ENCODE data around the gene CRIM1.
"Not testable (repeated sequence)": the region's sequence is repeated elsewhere in the genome, so short reads cannot be mapped to it uniquely, and the experiment has no call there.

CRIM1 gene

DNA sequence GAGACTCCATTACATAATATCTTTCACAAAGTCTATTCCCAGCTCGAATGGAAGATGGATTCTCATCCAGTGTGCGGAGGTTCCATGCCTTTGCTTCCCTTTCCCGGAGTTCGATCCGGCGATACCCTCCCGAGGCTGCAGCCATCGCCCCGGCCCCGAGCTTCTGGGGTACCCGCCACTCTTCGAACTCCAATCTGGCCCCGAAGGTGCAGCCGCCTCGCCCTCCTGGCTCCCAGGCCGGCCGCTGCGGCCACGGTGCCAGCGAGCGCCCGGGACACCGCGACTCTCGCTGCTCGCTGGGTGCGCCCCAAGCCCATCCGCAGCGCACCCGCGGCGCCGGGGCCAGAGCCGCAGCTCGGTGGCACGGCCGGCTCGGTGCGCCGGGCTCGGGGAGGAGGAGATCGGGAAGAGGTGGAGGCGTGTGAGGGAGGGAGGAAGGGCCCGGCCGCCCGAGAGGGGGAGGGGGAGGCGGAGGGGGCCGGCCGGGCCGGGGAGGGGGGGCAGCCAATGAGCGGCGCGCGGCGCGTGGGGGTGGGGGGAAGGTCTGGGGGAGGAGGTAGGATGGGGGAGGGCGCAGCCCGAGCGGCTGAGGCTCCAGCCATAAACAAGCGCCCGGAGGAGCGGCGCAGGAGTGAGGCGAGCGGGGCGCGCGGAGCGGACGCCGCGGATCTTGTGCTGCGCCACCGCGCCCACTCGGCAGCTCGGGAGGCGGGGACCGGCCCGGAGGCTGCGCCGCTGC is at the start of gene CRIM1:
Gene CRIM1, plus strand, starts transcription at position 628 of the 739 bp plus-strand sequence. CDS start 515 bp downstream, outside the sequence.
- peak; percentile 72 for DNase-seq

- no peak for DNase-seq
Measured at GRCh38 chr2:36307441-36307840, 48.1 kb upstream of the CRIM1 start.

DNA sequence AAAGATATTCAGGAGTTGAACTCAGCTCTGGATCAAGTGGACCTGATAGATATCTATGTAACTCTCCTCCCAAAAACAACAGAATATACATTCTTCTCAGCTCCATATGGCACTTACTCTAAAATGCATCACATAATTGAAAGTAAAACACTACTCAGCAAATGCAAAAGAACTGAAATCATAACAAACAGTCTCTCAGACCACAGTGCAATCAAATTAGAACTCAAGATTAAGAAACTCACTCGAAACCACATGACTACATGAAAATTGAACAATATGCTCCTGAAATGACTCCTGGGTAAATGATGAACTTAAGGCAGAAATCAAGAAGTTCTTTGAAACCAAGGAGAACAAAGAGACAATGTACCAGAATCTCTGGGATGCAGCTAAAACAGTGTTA is 45.1 kb upstream of the CRIM1 start:
- DNase-seq = not testable (repeated sequence)

DNA sequence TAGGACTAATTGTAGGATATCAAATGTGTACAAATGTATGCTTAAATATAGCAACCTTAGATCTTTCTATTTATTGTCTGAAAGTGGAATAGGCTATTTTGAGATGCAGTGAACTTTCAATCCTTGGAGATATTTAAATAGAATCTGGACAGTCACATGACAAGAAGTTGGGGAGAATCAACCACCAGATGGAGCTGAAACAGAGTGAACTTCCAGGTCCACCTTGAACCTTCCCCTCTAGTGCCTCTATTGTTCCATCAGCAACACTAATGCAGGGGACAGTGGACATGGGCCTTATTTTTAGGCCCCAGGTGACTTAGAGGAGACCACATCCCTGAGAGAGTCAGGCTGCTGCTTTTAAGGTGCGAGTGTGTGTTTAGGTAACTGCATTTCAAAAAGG is 37.0 kb upstream of the CRIM1 start:
- DNase-seq = no peak

- DNase-seq = no peak
Measured at GRCh38 chr2:36322108-36322507, 33.5 kb upstream of the CRIM1 start.

GRCh38 chr2:36326286-36326685 is 29.3 kb upstream of the CRIM1 start:
- DNase-seq = no peak

GRCh38 chr2:36329251-36329650 is 26.3 kb upstream of the CRIM1 start:
- DNase-seq = no peak

GRCh38 chr2:36329746-36330472 is 25.7 kb upstream of the CRIM1 start:
- peak; percentile 70 for DNase-seq

GRCh38 chr2:36330473-36331395 is 24.8 kb upstream of the CRIM1 start:
- peak; percentile 64 for DNase-seq

DNA sequence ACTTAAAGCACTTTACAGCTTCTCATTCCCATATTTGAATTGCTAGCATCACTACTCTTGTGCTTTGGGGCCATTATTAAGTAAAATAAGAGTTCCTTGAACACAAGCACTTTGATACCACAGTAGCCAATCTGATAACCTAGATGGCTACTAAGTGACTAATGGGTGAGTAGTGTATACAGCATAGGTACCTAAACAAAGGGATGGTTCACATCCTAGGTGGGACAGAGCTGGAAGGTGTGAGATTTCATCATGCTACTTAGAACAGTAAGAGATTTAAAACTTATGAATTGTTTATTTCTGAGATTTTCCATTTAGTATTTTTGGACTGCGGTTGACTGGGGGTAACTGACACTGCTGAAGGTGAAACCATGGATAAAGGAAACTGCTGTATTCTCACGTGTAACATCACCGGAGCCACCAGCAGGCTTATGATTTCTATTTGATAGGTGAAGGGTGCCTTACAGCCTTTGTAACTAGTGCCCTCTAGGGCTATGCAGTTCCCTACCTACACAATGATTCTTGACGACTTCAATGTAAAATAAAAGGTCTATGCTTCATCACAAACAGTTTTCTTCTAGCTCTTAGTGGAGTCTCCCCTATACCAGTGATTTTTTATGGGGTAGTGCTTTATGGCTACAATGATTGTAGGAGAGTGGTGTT is 22.1 kb upstream of the CRIM1 start:
- no peak for DNase-seq

DNA sequence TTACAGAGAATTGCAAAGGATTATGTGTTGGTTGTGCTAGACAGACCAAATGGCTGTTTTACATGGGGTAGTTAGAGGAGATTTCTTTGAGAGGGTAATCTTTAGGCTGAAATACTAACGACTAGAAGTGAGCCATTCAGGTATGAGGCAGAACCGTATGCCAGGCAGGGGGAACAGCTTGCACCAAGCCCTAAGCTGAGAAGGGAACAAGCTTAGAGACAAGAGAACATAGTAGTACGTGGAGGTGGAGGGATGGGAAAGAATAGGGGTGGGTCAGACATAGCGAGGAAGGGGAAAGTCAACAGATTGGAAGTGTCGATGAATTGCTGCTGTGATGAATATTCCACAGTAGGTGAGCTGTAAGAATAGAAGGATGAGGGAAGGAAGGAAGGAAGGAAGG is 20.0 kb upstream of the CRIM1 start:
- no peak for DNase-seq

- no peak for DNase-seq
Measured at GRCh38 chr2:36336321-36336720, 19.3 kb upstream of the CRIM1 start.

DNA sequence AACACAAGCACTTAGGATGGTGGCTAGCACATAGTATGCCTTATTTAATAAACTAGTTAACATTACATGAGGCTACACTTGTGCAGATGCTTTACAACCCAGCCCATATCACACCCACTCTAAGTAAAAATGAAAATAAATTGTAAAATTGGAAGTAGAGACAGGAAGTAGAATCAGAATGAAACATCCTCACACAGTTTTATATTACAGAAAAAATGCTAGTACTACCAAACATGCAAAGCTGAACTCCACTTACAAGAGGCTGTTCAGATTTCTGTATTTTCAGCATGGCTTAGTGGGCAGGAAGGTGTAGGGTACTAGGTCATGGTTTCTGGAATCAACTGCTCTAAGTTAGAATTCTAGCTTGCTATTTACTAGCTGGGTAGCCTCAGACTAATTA is 18.2 kb upstream of the CRIM1 start:
- DNase-seq = no peak

GRCh38 chr2:36338124-36338826 is 17.3 kb upstream of the CRIM1 start:
- no peak for DNase-seq

DNA sequence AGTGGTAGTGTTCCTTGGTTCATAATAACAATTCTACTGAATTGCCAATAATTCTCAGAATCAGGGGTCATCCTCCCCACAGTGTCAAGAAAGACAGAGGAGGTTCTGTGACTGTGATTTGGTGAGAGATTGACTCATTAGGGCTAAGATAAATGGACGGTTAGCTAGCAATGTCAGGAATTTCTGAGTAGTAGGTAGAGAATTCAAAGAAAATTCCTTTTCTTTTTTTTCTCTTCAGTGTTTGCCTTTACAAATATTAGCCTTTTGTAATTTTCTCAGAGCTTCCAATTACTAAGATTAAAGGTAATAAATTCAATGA is 16.8 kb upstream of the CRIM1 start:
- DNase-seq = no peak

- DNase-seq = peak; percentile 80
Measured at GRCh38 chr2:36339607-36340218, 15.9 kb upstream of the CRIM1 start.

DNA sequence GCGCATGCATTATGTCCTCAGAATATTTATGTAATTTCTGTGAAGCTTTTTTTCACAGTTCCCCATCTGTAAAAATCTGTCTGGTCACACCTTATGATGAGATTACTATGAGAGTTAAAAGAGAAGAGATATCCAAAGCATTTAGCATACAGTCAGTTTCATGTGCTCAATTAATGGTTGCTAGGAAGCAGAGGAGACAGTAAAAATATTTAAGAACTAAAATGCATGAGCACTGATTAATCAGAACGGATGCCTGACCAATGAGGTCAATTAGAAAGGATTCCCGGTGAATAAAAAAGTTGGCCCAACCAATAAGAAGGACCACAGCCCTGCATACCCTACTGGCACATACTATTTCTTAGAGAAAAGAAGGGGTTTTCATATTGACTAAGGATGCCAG is 12.0 kb upstream of the CRIM1 start:
- no peak for DNase-seq

- no peak for DNase-seq
Measured at GRCh38 chr2:36348721-36349120, 6.9 kb upstream of the CRIM1 start.

DNA sequence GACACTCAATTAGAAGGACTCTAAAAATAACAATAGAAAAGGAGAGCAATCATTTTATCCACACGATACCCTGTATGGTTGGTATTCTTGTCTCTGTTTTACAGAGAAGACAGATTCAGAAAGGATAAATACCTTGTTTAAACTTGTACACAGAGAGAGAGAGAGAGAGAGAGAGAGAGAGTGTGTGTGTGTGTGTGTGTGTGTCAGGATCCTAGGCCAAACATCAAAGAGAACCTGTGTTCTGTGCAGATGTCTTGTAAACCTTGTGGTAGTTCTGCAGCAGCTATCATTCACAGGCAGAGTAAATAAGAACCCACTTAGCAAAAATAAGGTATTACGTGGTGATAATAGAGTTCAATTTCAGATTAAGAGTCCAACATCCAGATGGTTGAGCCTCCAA is 4.3 kb upstream of the CRIM1 start:
- DNase-seq = no peak

DNA sequence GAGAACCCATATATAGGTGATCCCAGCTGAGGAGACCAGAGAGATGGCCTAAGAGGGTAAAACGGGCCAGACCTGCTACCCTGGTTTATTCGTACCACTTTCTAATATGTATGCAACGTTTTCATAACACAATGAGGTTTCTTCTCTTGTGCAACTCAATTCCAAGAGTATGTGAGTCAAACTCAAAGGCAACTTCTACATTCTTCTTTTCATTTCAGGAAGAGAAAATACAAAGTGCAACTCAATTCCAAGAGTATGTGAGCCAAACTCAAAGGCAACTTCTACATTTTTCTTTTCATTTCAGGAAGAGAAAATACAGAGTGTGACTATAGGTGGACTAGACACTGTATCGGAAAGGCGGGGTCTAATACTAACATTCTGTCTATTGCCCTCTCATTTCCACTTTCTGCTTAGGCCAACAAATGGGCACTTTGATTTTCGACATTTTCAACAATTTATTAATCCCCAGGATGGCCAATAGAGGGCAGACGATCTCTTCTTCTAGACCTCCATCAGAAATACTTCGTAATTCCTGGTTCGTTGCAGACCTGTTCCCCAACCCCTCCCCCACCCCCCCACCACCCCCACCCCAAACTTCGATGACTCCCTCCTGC is 3.7 kb upstream of the CRIM1 start:
- peak; percentile 34 for DNase-seq

DNA sequence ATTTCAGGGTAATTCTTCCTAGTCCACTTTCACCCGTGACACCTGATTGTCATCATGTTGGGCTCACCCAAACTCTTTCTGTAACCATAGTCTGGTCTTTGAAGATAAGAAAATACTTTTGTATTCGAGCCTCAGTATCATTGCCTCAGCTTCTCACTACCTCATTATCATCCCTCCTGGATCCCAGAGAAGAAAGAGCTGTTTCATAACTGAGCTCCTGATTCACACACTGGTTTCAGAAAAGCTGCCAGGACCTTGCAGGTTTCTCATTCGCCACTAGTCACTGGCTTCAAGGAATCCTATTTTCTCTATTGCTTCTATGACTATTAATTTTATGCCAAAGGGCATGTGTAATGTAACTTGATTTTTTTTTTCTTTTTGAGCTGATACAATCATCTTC is 2.9 kb upstream of the CRIM1 start:
- no peak for DNase-seq

- no peak for DNase-seq
Measured at GRCh38 chr2:36354811-36355150, 797 bp upstream of the CRIM1 start.
